ENCODE measurements around the gene VSTM4.

VSTM4 gene

DNA sequence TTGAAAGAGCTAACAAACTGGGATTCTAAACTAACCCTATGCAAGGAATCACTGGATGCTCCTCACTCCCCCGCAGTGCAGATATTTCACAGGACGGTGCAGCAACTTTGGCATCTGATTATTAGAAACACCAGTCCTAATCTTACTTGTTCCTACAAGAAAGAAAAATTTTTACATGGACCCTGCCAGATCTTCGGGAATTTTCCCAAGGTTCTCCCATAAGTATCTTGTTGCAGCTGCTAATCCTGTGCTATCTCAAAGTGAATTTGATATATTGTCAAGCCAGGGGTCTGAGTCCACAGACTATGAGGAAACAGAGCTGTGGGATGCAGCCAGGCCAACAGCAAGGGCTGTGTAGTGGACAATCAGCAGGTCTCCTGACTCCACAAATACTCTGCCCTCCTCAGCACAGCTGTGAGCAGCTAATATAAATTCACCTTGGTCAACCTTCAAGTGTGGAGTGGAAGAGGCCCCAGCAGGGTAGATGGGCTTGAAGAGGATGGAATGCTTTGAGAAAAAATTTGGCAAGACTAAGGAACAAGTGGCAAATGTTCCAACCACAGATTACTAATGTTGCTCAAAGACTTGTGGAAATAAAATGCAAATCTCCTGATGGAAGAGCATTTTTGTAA is 25.6 kb downstream of the VSTM4 start:
- H3K27ac ChIP-seq (ENCODE audit: poor library complexity, severe bottlenecking) = no peak overlapping the region
- ATAC-seq (ENCODE audit: low read depth) = no peak
- DNase-seq (ENCODE audit: low spot score) = no peak

DNA sequence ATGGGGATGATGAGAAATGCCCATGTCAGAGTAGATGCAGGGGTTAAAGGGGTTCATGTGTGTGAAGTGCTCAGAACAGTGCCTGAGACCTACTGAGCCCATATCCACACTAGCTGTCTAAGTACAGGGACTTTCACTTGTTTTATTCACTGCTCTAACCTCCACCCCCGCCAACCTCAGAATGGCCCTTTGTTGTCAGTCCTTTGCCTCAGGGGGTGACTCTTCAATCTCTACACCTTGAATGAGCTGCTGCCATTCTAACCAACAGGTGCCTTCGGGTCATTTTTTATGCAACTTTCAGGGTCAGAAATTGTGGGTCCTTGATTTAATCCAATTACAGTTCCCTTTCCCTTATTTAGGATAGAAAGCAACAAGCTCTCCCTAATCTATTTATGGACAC is 26.2 kb downstream of the VSTM4 start:
- DNase-seq (ENCODE audit: low spot score) (no peak), ATAC-seq (ENCODE audit: low read depth) (no peak)
- TF ChIP-seq, protein P1, sequence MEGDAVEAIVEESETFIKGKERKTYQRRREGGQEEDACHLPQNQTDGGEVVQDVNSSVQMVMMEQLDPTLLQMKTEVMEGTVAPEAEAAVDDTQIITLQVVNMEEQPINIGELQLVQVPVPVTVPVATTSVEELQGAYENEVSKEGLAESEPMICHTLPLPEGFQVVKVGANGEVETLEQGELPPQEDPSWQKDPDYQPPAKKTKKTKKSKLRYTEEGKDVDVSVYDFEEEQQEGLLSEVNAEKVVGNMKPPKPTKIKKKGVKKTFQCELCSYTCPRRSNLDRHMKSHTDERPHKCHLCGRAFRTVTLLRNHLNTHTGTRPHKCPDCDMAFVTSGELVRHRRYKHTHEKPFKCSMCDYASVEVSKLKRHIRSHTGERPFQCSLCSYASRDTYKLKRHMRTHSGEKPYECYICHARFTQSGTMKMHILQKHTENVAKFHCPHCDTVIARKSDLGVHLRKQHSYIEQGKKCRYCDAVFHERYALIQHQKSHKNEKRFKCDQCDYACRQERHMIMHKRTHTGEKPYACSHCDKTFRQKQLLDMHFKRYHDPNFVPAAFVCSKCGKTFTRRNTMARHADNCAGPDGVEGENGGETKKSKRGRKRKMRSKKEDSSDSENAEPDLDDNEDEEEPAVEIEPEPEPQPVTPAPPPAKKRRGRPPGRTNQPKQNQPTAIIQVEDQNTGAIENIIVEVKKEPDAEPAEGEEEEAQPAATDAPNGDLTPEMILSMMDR (IDR thresholded peaks at IDR 0.05; ENCODE audit: poor library complexity, severe bottlenecking) = no peak
- Histone ChIP-seq H3K27ac (ENCODE audit: poor library complexity, severe bottlenecking) (no peak overlapping the region), H3K4me3 (ENCODE audit: severe bottlenecking) (no peak overlapping the region), H3K36me3 (ENCODE audit: low read depth) (no peaks in the 10 kb centered on the region), H3K9me3 (ENCODE audit: severe bottlenecking) (peaks cover 3% of the 10 kb centered on the region), H3K27me3 (ENCODE audit: insufficient read depth, poor library complexity, severe bottlenecking) (no peaks in the 10 kb centered on the region), H3K4me1 (ENCODE audit: insufficient read depth, poor library complexity, severe bottlenecking) (no peaks in the 10 kb centered on the region)

More for the DNA sequence above, 25.6 kb downstream of the VSTM4 start:
- no peak overlapping the region for H3K4me3 ChIP-seq (ENCODE audit: severe bottlenecking)
- TF ChIP-seq, protein P1 (IDR thresholded peaks at IDR 0.05; ENCODE audit: poor library complexity, severe bottlenecking) = no peak
- H3K36me3 ChIP-seq (ENCODE audit: low read depth) = no peaks in the 10 kb centered on the region
- no peaks in the 10 kb centered on the region for H3K4me1 ChIP-seq (ENCODE audit: insufficient read depth, poor library complexity, severe bottlenecking)
- H3K27me3 ChIP-seq (ENCODE audit: insufficient read depth, poor library complexity, severe bottlenecking) = no peaks in the 10 kb centered on the region
- peaks cover 3% of the 10 kb centered on the region for H3K9me3 ChIP-seq (ENCODE audit: severe bottlenecking)

DNA sequence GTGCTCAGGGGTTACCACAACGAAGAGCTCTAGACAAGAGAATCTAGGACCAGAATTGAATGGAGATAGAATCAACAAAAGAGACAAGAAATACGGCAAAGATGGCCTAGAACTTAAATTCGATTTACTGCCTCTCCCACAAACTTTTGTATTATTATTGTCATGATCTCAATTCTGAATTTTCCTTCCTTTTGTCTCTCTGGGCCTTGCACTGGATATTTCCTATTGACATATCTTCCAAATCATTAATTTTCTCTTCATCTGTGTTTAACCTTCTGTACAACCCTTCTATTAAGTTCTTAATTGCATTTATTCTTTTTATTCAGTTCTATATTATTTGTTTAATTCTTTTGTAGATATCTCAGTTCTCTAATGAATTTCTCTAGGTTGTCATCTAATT is 28.4 kb downstream of the VSTM4 start:
- Histone ChIP-seq H3K36me3 (ENCODE audit: low read depth) (no peaks in the 10 kb centered on the region), H3K4me3 (ENCODE audit: severe bottlenecking) (no peak overlapping the region), H3K4me1 (ENCODE audit: insufficient read depth, poor library complexity, severe bottlenecking) (no peaks in the 10 kb centered on the region), H3K27ac (ENCODE audit: poor library complexity, severe bottlenecking) (no peak overlapping the region), H3K9me3 (ENCODE audit: severe bottlenecking) (peaks cover 3% of the 10 kb centered on the region), H3K27me3 (ENCODE audit: insufficient read depth, poor library complexity, severe bottlenecking) (no peaks in the 10 kb centered on the region)
- DNase-seq (ENCODE audit: low spot score) (no peak), ATAC-seq (ENCODE audit: low read depth) (no peak)
- TF ChIP-seq, protein P1 (IDR thresholded peaks at IDR 0.05; ENCODE audit: poor library complexity, severe bottlenecking) = no peak

DNA sequence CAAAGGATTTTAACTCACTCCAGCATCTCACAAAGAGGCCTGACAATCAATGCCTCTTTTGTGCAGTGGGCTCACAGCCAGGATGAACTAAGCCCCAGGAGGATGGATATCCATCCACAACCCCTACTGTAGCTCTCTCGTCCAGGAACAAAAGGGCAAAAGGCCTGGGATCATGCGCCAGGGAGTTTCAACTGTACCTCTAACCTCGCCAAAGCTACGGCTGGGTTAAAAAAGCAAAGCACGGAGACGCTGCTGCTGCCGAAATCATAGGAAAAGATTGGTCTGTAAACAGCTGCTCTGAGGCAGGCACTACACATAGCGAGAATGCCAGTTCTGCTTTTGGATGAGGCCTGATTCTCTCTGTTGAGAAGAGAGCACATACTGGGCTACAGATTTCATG is 32.1 kb downstream of the VSTM4 start:
- H3K9me3 ChIP-seq (ENCODE audit: severe bottlenecking) = peaks cover 3% of the 10 kb centered on the region
- H3K4me3 ChIP-seq (ENCODE audit: severe bottlenecking) = no peak overlapping the region
- H3K36me3 ChIP-seq (ENCODE audit: low read depth) = no peaks in the 10 kb centered on the region
- ATAC-seq (ENCODE audit: low read depth) = no peak
- H3K4me1 ChIP-seq (ENCODE audit: insufficient read depth, poor library complexity, severe bottlenecking) = no peaks in the 10 kb centered on the region
- H3K27me3 ChIP-seq (ENCODE audit: insufficient read depth, poor library complexity, severe bottlenecking) = peaks cover 6% of the 10 kb centered on the region
- DNase-seq (ENCODE audit: low spot score) = no peak
- H3K27ac ChIP-seq (ENCODE audit: poor library complexity, severe bottlenecking) = no peak overlapping the region
- TF ChIP-seq, protein P1 (IDR thresholded peaks at IDR 0.05; ENCODE audit: poor library complexity, severe bottlenecking) = no peak

DNA sequence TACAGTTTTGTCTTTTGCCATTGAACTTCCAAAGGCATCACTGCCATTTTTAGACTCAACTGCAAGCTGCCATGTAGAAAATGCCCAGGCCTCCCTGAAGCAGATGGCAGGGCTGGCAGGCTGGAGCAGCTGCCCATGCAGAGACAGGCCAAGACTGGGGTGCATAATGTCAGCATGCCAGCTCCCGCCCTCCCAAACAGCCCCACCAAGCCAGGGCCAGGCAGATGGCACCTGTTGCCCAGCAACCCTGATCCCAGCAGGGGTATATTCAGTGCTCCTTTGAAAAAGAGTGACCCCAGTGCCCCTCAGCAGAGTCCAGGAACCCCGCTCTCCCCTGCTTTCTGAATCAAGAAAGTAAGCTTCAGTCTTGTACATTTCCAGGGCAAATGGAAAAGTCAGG is 32.6 kb downstream of the VSTM4 start:
- ATAC-seq (ENCODE audit: low read depth) = no peak
- Histone ChIP-seq H3K4me1 (ENCODE audit: insufficient read depth, poor library complexity, severe bottlenecking) (no peaks in the 10 kb centered on the region), H3K4me3 (ENCODE audit: severe bottlenecking) (no peak overlapping the region), H3K9me3 (ENCODE audit: severe bottlenecking) (peaks cover 3% of the 10 kb centered on the region), H3K27me3 (ENCODE audit: insufficient read depth, poor library complexity, severe bottlenecking) (peaks cover 6% of the 10 kb centered on the region), H3K36me3 (ENCODE audit: low read depth) (no peaks in the 10 kb centered on the region), H3K27ac (ENCODE audit: poor library complexity, severe bottlenecking) (no peak overlapping the region)
- DNase-seq (ENCODE audit: low spot score) = no peak
- TF ChIP-seq, protein P1 (IDR thresholded peaks at IDR 0.05; ENCODE audit: poor library complexity, severe bottlenecking) = no peak
